HEK293T (cell line): ENCODE results near the gene KRTAP10-7.

Experiments used
- ARNT ChIP-seq: fragments of 450-650 bp; IDR thresholded peaks from 2 replicates; pipeline ENCODE4 v1.6.1; 2017; ENCODE audit warnings: mild to moderate bottlenecking
- CTBP1 ChIP-seq: fragments of 450-650 bp; IDR thresholded peaks from 2 replicates; pipeline ENCODE4 v1.6.1; 2016; ENCODE audit warnings: borderline replicate concordance
- ELF4 ChIP-seq: fragments of 450-650 bp; IDR thresholded peaks from 2 replicates; pipeline ENCODE4 v1.6.1; 2017; ENCODE audit warnings: antibody characterized with exemption
- FOXK2 ChIP-seq: fragments of 450-650 bp; IDR thresholded peaks from 2 replicates; pipeline ENCODE4 v1.6.1; 2016; ENCODE audit warnings: mild to moderate bottlenecking
- FOXM1 ChIP-seq: fragments of 450-650 bp; IDR thresholded peaks from 2 replicates; pipeline ENCODE4 v1.6.1; 2017; ENCODE audit warnings: mild to moderate bottlenecking, borderline replicate concordance
- NFRKB ChIP-seq: fragments of 450-650 bp; IDR thresholded peaks from 2 replicates; pipeline ENCODE4 v1.6.1; 2016; ENCODE audit warnings: mild to moderate bottlenecking, moderate library complexity
- SUZ12 ChIP-seq: fragments of 450-650 bp; IDR thresholded peaks from 2 replicates; pipeline ENCODE4 v1.6.1; 2016; ENCODE audit warnings: mild to moderate bottlenecking

DNA sequence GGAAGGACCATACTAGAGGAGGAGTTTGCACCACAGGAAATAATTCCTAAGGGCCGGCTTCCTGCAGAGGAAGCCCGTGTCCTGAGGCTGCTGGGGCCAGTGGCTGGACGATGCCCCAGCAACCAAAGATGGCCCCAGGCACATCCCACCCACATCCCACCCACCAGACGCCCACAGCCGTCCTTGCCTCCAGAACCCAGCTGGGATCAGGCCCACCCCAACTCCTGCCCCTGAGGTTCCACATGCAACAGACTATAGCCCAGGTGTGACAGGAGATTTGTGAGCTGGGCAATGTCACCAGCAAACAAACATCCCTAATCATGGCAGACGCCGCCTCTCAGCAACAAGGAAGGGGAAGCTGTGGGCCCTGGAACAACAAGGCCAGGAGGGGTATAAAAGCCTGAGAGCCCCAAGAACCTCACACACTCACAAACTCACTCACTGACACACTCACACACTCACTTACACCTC, 26.3 kb downstream of the KRTAP10-7 start, which contains the start of gene KRTAP10-9:
- TF ChIP-seq ELF4 (no peak), NFRKB (no peak), FOXK2 (no peak), FOXM1 (no peak), ARNT (no peak), SUZ12 (no peak), CTBP1 (no peak)
